ENCODE data around the gene POLR1A. TPM values are rescaled to one million over a fixed set of nuclear protein-coding genes. Genes with fewer than 3 reads are reported as not detected.

POLR1A gene
- total RNA-seq, 1 donor: 33.7 TPM

- no peak overlapping the region for H3K4me3 ChIP-seq (ENCODE audit: low read depth, low read length)
- peak; percentile 98 for DNase-seq (ENCODE audit: low read depth)
- TF ChIP-seq CTCF (IDR thresholded peaks at IDR 0.05; ENCODE audit: insufficient read depth, low read depth, low read length): no peak
Observed at GRCh38 chr2:86037141-86037794, 68.4 kb downstream of the POLR1A start.

- no peak for TF ChIP-seq CTCF (IDR thresholded peaks at IDR 0.05; ENCODE audit: insufficient read depth, low read depth, low read length)
Observed at GRCh38 chr2:86036669-86037138, 69.0 kb downstream of the POLR1A start.

GRCh38 chr2:86035883-86036668 lies 69.6 kb downstream of the POLR1A start:
- H3K4me3 ChIP-seq (ENCODE audit: low read depth, low read length): no peak overlapping the region
- DNase-seq (ENCODE audit: low read depth): peak; percentile 93
- TF ChIP-seq CTCF (IDR thresholded peaks at IDR 0.05; ENCODE audit: insufficient read depth, low read depth, low read length): peak; percentile 48

More at GRCh38 chr2:86036669-86037138, 69.0 kb downstream of the POLR1A start:
- H3K4me3 ChIP-seq (ENCODE audit: low read depth, low read length): no peak overlapping the region
- DNase-seq (ENCODE audit: low read depth): no peak

- no peak for TF ChIP-seq CTCF (IDR thresholded peaks at IDR 0.05; ENCODE audit: insufficient read depth, low read depth, low read length)
- H3K4me3 ChIP-seq (ENCODE audit: low read depth, low read length): no peak overlapping the region
- DNase-seq (ENCODE audit: low read depth): no peak
Observed at GRCh38 chr2:86035376-86035882, 70.3 kb downstream of the POLR1A start.

GRCh38 chr2:86033751-86034692 lies 71.7 kb downstream of the POLR1A start:
- no peak for TF ChIP-seq CTCF (IDR thresholded peaks at IDR 0.05; ENCODE audit: insufficient read depth, low read depth, low read length)
- no peak for DNase-seq (ENCODE audit: low read depth)
- no peak overlapping the region for H3K4me3 ChIP-seq (ENCODE audit: low read depth, low read length)

GRCh38 chr2:86032861-86033595 lies 72.7 kb downstream of the POLR1A start:
- DNase-seq (ENCODE audit: low read depth): no peak
- no peak overlapping the region for H3K4me3 ChIP-seq (ENCODE audit: low read depth, low read length)
- no peak for TF ChIP-seq CTCF (IDR thresholded peaks at IDR 0.05; ENCODE audit: insufficient read depth, low read depth, low read length)

Data from fibroblast of villous mesenchyme (primary cell).